Activated CD4-positive, CD25-positive, alpha-beta regulatory T cell treated with anti-CD3 and anti-CD28 coated beads, Interleukin-2, amount 50 U/mL, for 72 hours (primary cell): Measurements from ENCODE around the gene MRM3.
"Not testable (repeated sequence)": the region's sequence is repeated elsewhere in the genome, so short reads cannot be mapped to it uniquely, and the experiment has no call there.

Source experiments
- DNase-seq: peaks from one replicate; pipeline ENCODE4 v3.0.0; 2021

The MRM3 gene

DNA sequence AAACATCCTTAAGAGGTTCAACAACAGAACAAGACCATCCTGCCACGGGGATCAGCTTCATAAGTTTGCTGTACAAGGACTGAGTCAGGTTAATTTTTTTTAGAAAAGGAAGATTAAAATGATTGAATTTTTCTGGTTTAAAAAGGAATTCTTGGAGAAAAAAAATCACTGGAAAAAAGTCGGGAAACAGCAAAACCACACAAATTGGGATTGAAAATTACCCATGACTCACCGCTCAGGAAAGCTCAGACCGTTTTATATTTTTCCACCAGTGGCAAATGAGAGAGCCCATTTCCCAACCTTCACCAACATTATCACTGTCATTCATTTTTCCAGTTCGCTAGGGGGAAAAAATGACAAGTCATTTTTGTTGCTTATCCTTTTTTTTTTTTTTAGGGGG, 46.6 kb downstream of the MRM3 start:
- DNase-seq = no peak

DNA sequence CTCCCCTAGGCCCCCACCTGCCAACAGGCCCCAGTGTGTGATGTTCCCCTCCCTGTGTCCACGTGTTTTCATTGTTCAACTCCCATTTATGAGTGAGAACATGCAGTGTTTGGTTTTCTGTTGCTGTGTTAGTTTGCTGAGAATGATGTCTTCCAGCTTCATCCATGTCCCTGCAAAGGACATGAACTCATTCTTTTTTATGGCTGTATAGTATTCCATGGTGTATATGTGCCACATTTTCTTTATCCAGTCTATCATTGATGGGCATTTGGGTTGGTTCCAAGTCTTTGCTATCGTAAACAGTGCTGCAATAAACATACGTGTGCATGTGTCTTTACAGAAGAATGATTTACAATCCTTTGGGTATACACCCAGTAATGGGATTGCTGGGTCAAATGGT, 47.5 kb downstream of the MRM3 start:
- not testable (repeated sequence) for DNase-seq

DNA sequence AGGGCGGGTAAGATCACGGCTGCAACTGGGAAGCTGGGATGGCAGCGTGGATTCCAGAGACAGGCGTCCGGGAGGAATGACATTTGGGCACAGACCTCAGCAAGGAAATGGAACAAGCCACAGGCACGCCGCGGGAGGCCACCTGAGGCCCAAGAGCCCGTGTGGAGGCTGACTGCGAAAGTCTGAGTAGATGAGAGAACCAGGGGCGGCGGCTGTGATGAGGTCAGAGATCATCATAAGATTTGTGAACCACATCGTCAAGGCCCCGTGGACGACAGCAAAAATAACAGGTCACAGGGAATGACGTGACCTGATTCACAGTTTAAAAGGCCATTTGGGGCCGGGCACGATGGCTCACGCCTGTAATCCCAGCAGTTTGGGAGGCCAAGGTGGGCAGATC, 48.2 kb downstream of the MRM3 start:
- no peak for DNase-seq

DNA sequence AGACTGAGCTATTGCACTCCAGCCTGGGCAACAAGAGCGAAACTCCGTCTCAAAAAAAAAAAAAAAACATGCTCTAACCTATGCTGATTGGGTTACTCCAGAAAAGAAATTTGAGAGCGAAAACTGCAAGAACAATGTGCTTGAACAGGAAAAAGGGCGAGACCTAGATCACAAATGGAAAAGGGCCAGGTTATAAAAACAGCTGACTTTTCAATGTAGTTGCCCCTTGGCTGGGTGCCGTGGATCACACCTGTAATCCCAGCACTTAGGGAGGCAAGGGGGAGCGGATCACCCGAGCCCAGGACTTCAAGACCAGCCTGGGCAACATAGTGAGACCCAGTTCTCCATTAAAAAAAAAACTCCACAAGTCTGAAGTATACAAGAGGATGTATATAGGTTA, 48.8 kb downstream of the MRM3 start:
- DNase-seq = no peak

DNA sequence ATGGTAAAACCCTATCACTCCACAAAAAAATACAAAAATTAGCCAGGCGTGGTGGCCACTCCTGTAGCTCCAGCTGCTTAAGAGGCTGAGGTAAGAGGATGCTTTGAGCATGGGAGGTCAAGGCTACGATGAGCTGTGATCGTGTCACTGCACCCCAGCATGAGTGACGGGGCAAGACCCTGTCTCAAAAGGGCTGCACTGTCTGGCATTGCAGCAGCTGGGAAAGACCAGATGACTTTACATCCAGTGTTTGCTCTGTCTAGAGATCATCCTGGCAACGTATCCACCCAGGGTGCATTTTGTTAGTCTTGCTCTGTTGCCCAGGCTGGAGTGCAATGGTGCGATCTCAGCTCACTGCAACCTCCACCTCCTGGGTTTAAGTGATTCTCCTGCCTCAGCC, 52.0 kb downstream of the MRM3 start:
- DNase-seq = no peak

DNA sequence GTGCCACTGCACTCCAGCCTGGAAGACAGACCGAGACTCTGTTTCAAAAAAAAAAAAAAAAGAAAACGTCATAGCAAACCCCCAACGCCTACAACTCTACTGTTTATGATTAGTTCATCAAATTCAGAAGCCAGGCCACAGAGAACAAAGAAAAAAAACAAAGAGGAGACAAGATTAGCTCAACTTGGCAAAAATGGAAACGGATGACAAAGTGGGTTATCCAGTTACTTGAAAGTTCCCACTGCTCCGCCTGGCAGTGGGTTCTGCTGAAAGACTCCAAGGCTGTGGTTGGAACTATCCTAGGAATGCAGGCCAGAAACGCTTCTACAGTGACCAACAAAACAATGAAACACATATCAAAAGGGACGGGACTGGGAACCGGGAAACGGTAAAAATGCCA, 53.1 kb downstream of the MRM3 start:
- DNase-seq = no peak

DNA sequence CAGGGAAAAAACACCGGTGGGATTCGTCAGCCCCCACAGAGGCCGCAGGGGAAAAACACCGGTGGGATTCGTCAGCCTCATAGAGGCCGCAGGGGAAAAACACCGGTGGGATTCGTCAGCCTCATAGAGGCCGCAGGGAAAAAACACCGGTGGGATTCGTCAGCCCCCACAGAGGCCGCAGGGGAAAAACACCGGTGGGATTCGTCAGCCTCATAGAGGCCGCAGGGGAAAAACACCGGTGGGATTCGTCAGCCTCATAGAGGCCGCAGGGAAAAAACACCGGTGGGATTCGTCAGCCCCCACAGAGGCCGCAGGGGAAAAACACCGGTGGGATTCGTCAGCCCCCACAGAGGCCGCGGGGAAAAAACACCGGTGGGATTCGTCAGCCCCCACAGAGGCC, 53.6 kb downstream of the MRM3 start:
- not testable (repeated sequence) for DNase-seq

DNA sequence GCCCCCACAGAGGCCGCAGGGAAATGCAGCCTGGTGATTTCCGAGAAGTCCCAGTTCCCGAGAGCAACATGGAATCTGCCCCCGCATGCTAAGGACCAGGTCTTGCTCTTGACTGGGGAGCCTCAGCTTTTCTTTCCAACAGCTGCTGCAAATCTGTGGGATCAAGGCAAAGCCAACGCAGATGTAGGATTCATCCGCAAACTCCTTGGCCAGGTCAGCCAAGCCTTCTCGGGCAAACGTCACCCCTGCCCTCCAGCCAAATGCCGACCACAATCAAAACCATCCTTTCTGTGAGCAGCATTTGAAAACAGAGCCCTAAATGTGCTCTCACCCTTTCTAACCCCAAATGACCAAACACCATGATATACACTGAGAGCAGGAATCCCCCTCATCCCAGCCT, 54.0 kb downstream of the MRM3 start:
- DNase-seq = no peak

DNA sequence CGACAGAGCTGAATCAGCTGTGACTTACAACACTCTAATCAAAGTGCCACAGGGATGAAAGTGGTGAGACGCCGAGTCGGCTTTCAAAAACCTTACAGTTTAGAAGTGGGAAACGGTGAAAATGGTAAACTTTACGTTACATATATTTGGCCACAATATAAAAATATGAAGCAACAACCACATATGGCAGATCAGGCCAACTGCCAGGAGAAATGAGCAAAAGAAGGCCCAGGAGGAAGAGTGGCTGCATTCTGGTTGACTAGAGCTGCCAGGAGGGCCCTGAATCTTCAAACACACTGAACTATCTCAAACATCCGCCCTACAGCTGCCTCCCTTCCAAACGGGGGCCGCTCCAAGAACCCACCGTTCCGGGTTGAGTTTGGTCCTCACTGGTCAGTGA, 56.3 kb downstream of the MRM3 start:
- no peak for DNase-seq

DNA sequence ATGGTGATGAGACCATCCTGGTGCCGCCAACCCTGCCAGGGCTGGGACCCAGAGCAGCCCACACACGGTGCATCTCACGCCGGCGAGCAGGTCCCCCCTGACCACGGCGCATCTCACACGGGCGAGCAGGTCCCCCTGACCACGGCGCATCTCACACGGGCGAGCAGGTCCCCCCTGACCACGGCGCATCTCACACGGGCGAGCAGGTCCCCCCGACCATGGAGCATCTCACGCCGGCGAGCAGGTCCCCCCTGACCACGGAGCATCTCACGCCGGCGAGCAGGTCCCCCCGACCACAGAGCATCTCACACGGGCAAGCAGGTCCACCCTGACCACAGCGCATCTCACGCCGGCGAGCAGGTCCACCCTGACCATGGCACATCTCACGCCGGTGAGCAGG, 59.2 kb downstream of the MRM3 start:
- DNase-seq = no peak
